Gastroesophageal sphincter (tissue), 3 donors: ENCODE results near the gene NR6A1.

ENCODE experiments used
- POLR2A ChIP-seq, 2 donors: fragments of 450-650 bp; IDR thresholded peaks; one replicate each; pipeline ENCODE4 v1.6.1; 2017; ENCODE audit warnings: antibody characterized with exemption in 2 of 2, mild to moderate bottlenecking in 2 of 2, moderate library complexity in 1 of 2
- POLR2AphosphoS5 ChIP-seq: sonication (generic); formaldehyde crosslinking; IDR thresholded peaks from one replicate; pipeline ENCODE4 v1.6.1; 2017; ENCODE audit warnings: antibody characterized with exemption
- TF ChIP-seq, protein P1 (sequence below), 4 experiments: fragments of 200-600 bp in 2 of 4; fragments of 450-650 bp in 2 of 4; sonication (generic) in 1 of 4; IDR thresholded peaks; one replicate each; pipeline ENCODE4 v1.5.1; 2017 to 2019; ENCODE audit warnings: antibody characterized with exemption in 4 of 4, mild to moderate bottlenecking in 2 of 4, moderate library complexity in 2 of 4

DNA sequence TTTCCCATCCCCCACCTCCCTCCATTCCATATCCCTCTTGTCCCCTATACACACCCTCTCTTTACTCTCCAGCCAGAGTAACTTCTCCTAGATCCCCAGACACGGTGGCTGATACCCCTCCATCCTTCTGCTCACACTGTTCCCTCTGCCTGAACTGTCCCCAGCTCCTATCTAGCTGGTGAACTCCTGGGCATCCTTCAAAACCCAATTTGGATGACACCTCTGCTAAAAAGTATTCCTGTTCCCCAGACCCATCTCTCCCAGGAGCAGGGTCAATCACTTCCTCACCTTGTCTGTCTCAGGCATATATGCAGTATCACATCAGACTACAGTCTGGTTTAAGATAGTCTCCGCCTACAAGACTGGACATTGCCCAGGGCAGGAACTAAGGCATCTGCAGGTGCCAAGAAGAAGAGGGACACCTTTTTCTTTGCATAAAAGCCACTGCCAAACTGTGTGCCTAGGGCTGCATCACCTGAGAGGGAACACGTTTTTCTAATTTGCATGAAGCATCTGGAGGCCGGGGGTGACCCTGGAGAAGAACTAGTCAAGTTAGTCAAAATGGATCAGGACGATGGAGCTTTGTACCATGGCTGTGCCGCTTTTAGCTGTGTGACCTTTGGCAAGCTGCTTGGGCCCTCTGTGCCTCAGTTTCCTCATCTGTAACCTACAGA lies 291.0 kb downstream of the NR6A1 start:
- TF ChIP-seq, protein P1, sequence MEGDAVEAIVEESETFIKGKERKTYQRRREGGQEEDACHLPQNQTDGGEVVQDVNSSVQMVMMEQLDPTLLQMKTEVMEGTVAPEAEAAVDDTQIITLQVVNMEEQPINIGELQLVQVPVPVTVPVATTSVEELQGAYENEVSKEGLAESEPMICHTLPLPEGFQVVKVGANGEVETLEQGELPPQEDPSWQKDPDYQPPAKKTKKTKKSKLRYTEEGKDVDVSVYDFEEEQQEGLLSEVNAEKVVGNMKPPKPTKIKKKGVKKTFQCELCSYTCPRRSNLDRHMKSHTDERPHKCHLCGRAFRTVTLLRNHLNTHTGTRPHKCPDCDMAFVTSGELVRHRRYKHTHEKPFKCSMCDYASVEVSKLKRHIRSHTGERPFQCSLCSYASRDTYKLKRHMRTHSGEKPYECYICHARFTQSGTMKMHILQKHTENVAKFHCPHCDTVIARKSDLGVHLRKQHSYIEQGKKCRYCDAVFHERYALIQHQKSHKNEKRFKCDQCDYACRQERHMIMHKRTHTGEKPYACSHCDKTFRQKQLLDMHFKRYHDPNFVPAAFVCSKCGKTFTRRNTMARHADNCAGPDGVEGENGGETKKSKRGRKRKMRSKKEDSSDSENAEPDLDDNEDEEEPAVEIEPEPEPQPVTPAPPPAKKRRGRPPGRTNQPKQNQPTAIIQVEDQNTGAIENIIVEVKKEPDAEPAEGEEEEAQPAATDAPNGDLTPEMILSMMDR (IDR thresholded peaks at IDR 0.05) = no peak
- no peak for TF ChIP-seq POLR2AphosphoS5
- TF ChIP-seq POLR2A (IDR thresholded peaks at IDR 0.05) = no peak
